Panc1 (cell line): ENCODE data around the gene NMS. TPM values are rescaled to one million over a fixed set of nuclear protein-coding genes. Genes with fewer than 3 reads are reported as not detected.

Source experiments
- ATAC-seq: fragments of 200-7000 bp; cut with Tn5 transposase; 2 replicates; pipeline ENCODE4 v1.9.1; 2020; ENCODE audit warnings: mild to moderate bottlenecking, moderate library complexity
- BruUV-seq: library from RNA; stranded (reverse); fragments of 400-500 nt; replicated peaks from 2 replicates; lab custom pipeline; 2021; lab: Mats Ljungman, UMichigan
- CTCF ChIA-PET: fragments of 300-600 bp; sonication (Branson Sonifier 250); formaldehyde crosslinking; loops from one replicate; lab custom pipeline; 2022; ENCODE audit warnings: antibody characterized with exemption; lab: Charles Lee
- POLR2A ChIA-PET: fragments of 300-600 bp; sonication (Branson Sonifier 250); formaldehyde crosslinking; loops from one replicate; lab custom pipeline; 2022; ENCODE audit warnings: antibody characterized with exemption; lab: Charles Lee
- DNase-seq: peaks from one replicate; pipeline ENCODE4 v3.0.0-alpha.2; 2010; ENCODE audit warnings: low read depth, low spot score
- H3K27ac ChIP-seq: 2 replicates; pipeline ENCODE4 v1.5.1; 2011; ENCODE audit warnings: mild to moderate bottlenecking, low read length, inconsistent platforms
- H3K27me3 ChIP-seq: fragments of 200-500 bp; sonication (Bioruptor generic); 2 replicates; pipeline ENCODE4 v1.6.0; 2014; ENCODE audit warnings: low read length, inconsistent platforms; ENCODE audit not compliant: control insufficient read depth, insufficient read depth
- H3K36me3 ChIP-seq: fragments of 200-500 bp; sonication (Bioruptor generic); 2 replicates; pipeline ENCODE4 v1.5.1; 2014; ENCODE audit warnings: inconsistent platforms, mild to moderate bottlenecking, low read length, moderate library complexity; ENCODE audit not compliant: control insufficient read depth, insufficient read depth
- H3K4me1 ChIP-seq: 2 replicates; pipeline ENCODE4 v1.5.1; 2011; ENCODE audit warnings: inconsistent platforms, mild to moderate bottlenecking, low read length, moderate library complexity; ENCODE audit not compliant: control insufficient read depth, insufficient read depth
- H3K4me3 ChIP-seq, 2 experiments: 2 replicates each; pipeline ENCODE4 v1.5.1; 2011 to 2012; ENCODE audit warnings: low read depth in 2 of 2, low read length in 2 of 2, mild to moderate bottlenecking in 2 of 2, inconsistent platforms in 1 of 2, moderate library complexity in 1 of 2
- H3K9me3 ChIP-seq: fragments of 200-500 bp; sonication (Bioruptor generic); 2 replicates; pipeline ENCODE4 v1.5.1; 2014; ENCODE audit warnings: low read depth, mild to moderate bottlenecking, inconsistent platforms, low read length, moderate library complexity; ENCODE audit not compliant: control insufficient read depth, insufficient read depth
- CTCF ChIP-seq: fragments of 450-650 bp; IDR thresholded peaks from 2 replicates; pipeline ENCODE4 v1.5.1; 2017; ENCODE audit warnings: mild to moderate bottlenecking
- POLR2AphosphoS5 ChIP-seq: IDR thresholded peaks from 2 replicates; pipeline ENCODE4 v1.6.1; 2012; ENCODE audit warnings: mild to moderate bottlenecking, low read depth, low read length, moderate library complexity
- SIN3A ChIP-seq: IDR thresholded peaks from 2 replicates; pipeline ENCODE4 v1.6.1; 2012; ENCODE audit warnings: low read depth, mild to moderate bottlenecking, low read length, moderate library complexity, borderline replicate concordance; ENCODE audit not compliant: insufficient read depth
- TCF7L2 ChIP-seq: IDR thresholded peaks from 2 replicates; pipeline ENCODE4 v1.6.1; 2011; ENCODE audit warnings: mild to moderate bottlenecking, low read depth, low read length, inconsistent platforms
- in situ Hi-C: cut with HindIII; loops from 2 replicates; pipeline ENCODE4 v1.10.0; 2016; ENCODE audit warnings: low sequenced_read_pairs, low pct_unique_long_range_greater_than_20kb
- intact Hi-C: fragments of 100-400 bp; cut with micrococcal nuclease; formaldehyde crosslinking; loops from one replicate; pipeline ENCODE4 v1.10.0; 2022; ENCODE audit not compliant: unreplicated experiment
- total RNA-seq: library from RNA; stranded (reverse); gene quantifications from one replicate; pipeline ENCODE4 v1.2.1, GENCODE V29; 2021; ENCODE audit not compliant: unreplicated experiment
- TF ChIP-seq, protein P1 (sequence below), 2 experiments: IDR thresholded peaks; 2 replicates each; pipeline ENCODE4 v1.6.1; 2011 to 2012; ENCODE audit warnings: low read depth in 2 of 2, control low read depth in 1 of 2, low read length in 1 of 2, mild to moderate bottlenecking in 1 of 2, moderate library complexity in 1 of 2; ENCODE audit not compliant: insufficient read depth in 1 of 2

The NMS gene
- total RNA-seq, 1 experiment from 2014 or later = not detected

DNA sequence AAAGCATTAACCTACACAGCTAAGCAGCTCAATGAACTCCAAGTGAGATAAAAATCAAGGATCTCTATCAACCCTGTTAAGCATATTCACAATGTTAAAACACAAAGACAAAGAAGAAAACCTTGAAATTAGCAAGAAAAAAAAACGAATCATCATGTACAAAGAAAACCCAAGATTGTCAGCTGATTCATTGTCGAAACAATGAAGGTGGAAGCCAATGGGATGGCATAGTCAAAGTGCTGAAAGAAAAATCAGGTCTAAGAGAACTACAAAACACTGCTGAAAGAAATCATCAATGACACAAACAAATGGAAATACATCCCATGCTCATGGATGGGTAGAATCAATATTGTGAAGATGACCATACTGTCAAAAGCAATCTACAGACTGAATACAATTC lies 32.5 kb downstream of the NMS start:
- TF ChIP-seq POLR2AphosphoS5 (no peak), CTCF (no peak), SIN3A (no peak), TCF7L2 (no peak)
- TF ChIP-seq, protein P1, sequence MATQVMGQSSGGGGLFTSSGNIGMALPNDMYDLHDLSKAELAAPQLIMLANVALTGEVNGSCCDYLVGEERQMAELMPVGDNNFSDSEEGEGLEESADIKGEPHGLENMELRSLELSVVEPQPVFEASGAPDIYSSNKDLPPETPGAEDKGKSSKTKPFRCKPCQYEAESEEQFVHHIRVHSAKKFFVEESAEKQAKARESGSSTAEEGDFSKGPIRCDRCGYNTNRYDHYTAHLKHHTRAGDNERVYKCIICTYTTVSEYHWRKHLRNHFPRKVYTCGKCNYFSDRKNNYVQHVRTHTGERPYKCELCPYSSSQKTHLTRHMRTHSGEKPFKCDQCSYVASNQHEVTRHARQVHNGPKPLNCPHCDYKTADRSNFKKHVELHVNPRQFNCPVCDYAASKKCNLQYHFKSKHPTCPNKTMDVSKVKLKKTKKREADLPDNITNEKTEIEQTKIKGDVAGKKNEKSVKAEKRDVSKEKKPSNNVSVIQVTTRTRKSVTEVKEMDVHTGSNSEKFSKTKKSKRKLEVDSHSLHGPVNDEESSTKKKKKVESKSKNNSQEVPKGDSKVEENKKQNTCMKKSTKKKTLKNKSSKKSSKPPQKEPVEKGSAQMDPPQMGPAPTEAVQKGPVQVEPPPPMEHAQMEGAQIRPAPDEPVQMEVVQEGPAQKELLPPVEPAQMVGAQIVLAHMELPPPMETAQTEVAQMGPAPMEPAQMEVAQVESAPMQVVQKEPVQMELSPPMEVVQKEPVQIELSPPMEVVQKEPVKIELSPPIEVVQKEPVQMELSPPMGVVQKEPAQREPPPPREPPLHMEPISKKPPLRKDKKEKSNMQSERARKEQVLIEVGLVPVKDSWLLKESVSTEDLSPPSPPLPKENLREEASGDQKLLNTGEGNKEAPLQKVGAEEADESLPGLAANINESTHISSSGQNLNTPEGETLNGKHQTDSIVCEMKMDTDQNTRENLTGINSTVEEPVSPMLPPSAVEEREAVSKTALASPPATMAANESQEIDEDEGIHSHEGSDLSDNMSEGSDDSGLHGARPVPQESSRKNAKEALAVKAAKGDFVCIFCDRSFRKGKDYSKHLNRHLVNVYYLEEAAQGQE (IDR thresholded peaks at IDR 0.05; ENCODE audit: insufficient read depth in 1 of 2, low read depth in 2 of 2, low read length in 1 of 2) = no peak
- ChIA-PET CTCF (no interaction called here), POLR2A (no interaction called here)
- peaks cover 3% of the 10 kb centered on the region; the same call in 1 of the 2 replicates for H3K27me3 ChIP-seq
- H3K4me3 ChIP-seq = no peak overlapping the region
- intact Hi-C loops = no loop called here
- DNase-seq (no peak), ATAC-seq (no peak)
- H3K9me3 ChIP-seq = peaks cover 5% of the 10 kb centered on the region; the same call in 1 of the 2 replicates
- in situ Hi-C loops = no loop called here
- no peaks in the 10 kb centered on the region for H3K36me3 ChIP-seq
- no peaks in the 10 kb centered on the region for H3K4me1 ChIP-seq
- no peak overlapping the region for H3K27ac ChIP-seq
- BruUV-seq = no TSS peak

GRCh38 chr2:100504542-100504941 lies 34.3 kb downstream of the NMS start:
- in situ Hi-C loops = no loop called here

More at GRCh38 chr2:100504542-100504941, 34.3 kb downstream of the NMS start:
- ATAC-seq (no peak), DNase-seq (no peak)
- ChIA-PET CTCF (no interaction called here), POLR2A (no interaction called here)
- Histone ChIP-seq H3K27me3 (peaks cover 2% of the 10 kb centered on the region; the same call in 1 of the 2 replicates), H3K4me3 (no peak overlapping the region), H3K36me3 (no peaks in the 10 kb centered on the region), H3K9me3 (peaks cover 5% of the 10 kb centered on the region; the same call in 1 of the 2 replicates), H3K27ac (no peak overlapping the region), H3K4me1 (no peaks in the 10 kb centered on the region)
- no TSS peak for BruUV-seq
- no peak for TF ChIP-seq TCF7L2
- no peak for TF ChIP-seq POLR2AphosphoS5
- TF ChIP-seq, protein P1 (IDR thresholded peaks at IDR 0.05; ENCODE audit: insufficient read depth in 1 of 2, low read depth in 2 of 2, low read length in 1 of 2) = no peak
- no peak for TF ChIP-seq CTCF
- intact Hi-C loops = no loop called here
